Epithelial cell of prostate (primary cell): Measurements from ENCODE around the gene RAB11FIP4.
A peak's percentile ranks its signal among the peaks of the same experiment; 100 is the strongest.

Experiments
- DNase-seq: peaks from one replicate; pipeline ENCODE4 v3.0.0-alpha.2; 2011; ENCODE audit warnings: low read depth, low spot score
- H3K27ac ChIP-seq: fragments of 450-650 bp; 2 replicates; pipeline ENCODE4 v1.5.1; 2017; ENCODE audit warnings: mild to moderate bottlenecking

Gene RAB11FIP4

DNA sequence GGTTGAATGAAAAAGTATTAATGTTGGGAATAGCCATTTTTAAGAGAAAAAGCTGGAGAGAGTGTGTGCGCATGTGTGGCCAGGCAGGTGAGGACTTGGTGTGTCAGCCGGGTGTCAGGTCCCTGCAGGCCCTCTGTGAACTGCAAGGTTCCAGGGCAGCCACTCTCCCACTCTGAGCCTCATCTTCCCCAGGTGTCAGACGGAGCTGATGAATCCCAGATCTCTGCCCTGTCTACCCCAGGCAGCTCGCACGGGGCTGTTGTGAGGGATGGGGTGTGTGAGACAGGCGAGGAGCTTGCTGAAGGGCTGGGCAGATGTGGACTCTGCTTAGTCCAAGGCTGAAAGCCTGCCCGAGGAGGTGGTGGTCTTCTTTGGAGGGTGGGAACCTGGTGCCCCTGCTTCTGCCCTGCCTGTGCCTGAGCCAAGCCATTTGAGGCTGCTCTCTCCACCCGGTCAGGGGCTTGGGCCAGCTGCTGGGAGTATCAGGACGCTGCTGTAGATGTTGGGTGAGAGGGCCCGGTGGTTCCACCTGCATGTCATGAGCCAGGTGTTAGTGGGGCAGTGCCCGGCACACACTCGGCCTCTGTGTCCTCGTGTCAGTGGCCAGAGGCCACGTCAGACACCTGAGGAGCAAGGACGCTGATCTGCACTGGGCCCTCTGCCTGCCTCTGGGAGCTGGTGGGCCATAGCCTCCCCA lies 122.4 kb downstream of the RAB11FIP4 start:
- DNase-seq: no peak
- no peak overlapping the region for H3K27ac ChIP-seq

DNA sequence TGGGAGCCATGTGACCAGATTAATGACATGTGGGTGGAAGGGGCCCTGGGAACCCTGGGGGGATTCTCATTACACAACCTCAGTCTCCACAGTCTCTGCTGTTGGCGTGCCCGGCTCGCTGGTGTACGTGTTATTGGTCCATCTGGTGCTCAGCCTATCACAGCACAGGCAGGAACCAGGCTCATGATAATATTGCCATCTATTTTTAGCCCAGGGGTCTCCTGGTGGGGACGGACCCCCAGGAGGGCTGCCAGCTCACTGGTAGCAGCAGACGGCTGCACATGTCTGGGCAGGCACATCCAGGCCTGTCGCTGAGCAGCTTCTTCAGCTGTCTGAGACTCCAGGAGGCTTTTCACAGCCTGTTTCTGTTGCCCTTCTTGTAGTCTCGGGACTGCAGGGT lies 123.8 kb downstream of the RAB11FIP4 start:
- DNase-seq: no peak
- H3K27ac ChIP-seq: no peak overlapping the region

DNA sequence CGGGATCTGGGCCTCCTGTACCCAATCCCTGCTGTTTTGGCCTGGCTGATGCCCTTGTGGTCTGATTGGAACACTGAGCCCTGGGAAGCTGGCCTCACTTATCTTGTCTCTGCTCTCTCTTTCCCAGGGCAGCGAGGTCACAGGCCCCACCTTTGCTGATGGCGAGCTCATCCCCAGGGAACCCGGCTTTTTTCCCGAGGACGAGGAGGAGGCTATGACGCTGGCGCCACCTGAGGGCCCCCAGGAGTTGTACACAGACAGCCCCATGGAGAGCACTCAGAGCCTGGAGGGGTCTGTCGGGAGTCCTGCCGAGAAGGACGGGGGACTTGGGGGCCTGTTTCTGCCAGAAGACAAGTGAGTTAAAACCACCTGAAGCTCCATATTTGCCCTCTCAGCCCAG lies 126.0 kb downstream of the RAB11FIP4 start:
- no peak overlapping the region for H3K27ac ChIP-seq
- no peak for DNase-seq

DNA sequence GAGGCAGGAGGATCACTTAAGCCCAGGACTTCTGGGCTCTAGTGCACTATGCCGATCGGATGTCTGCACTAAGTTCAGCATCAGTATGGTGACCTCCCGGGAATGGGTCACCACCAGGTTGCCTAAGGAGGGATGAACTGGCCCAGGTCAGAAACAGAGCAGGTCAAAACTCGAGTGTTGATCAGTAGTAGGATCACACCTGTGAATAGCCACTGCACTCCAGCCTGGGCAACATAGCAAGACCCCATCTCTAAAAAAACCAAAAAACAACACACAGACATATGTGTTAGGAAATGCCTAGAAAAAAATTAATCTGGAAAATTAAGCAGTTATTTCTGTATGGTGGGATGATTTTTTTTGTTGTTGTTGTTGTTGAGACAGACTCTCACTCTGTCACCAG lies 127.0 kb downstream of the RAB11FIP4 start:
- H3K27ac ChIP-seq: no peak overlapping the region
- no peak for DNase-seq

DNA sequence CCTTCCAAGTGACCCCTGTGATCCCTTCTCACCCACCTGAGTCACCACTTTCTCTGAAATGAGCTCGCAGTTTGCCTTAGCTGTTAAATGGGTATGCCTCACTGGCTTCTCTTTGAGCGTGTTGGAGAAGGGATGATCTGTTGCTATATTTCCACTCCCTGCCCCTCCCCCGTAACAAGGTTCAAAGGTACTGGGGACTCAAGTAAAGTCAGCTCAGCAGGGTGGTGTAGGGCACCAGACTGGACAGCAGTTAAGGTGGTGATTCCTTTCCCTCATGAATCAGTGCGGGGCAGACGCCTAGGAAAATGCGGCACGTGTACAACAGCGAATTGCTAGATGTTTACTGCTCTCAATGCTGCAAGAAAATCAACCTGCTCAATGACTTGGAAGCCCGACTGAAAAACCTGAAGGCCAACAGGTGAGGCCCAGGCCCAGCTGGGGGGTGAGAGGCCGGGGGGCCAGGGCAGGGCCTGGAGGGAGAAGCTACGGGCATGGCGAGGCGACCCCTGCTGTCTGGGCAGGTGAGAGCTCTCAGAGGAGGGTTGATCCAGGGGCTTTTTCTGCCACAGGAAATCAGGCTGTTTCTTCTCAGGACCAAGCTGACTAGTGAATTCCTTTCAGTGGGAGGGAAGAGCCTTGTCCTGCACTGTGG lies 130.3 kb downstream of the RAB11FIP4 start:
- no peak overlapping the region for H3K27ac ChIP-seq
- DNase-seq: no peak

DNA sequence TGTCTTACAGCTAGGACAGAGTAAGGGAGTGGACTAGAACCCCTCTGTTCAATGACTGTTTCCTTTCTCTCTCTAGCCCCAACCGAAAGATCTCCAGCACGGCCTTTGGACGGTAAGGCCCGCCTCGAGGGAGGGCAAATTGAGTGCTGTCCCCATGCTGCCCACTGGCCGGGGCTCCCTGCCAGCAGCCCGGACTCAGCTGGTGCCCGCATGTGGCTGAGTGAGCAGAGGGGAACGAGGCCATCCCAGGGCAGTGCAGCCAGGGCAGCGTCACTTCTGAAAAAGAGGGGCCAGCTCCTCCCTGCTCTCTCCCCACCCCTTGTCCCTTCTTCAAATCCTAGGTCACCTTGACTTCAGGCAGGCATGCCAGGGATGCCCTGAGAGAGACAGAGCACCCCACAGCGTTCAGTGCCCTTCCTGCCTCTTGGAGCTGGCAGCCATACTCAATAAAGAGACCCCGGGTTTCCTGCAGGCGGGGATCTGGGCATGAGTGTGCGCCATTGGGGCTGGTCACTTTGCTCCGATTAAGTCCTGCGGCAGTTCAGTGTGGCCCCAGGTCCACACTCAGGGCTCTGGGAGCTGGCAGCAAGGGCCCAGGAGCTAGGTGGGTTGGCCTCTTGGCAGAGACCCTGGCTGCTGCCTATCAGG lies 130.9 kb downstream of the RAB11FIP4 start:
- no peak for DNase-seq
- H3K27ac ChIP-seq: no peak overlapping the region

DNA sequence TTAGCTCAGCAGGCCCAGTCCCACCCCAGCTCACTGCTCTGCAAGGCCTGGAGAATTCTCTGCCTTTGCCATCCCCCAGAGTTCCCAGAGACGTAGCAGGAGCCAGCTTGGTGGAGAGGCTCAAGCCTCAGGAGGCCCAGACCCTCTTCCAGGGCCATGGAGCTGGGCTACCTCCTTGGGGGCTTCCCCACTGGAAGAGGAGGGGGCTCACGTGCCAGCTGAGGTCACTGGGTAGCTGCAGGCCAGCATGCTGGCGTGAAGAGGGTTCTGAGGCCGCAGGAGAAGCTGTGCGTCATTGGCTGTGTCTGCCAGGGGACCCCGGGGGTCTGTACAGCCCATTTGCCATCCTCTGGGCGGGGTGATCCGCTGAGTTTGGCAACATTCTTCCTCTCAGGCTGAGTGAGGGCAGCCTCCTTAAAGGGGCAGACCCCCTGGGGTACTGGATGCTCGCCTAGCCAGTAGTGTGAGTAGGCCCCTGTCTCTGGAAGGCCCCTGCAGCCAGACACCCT lies 131.6 kb downstream of the RAB11FIP4 start:
- DNase-seq: no peak

DNA sequence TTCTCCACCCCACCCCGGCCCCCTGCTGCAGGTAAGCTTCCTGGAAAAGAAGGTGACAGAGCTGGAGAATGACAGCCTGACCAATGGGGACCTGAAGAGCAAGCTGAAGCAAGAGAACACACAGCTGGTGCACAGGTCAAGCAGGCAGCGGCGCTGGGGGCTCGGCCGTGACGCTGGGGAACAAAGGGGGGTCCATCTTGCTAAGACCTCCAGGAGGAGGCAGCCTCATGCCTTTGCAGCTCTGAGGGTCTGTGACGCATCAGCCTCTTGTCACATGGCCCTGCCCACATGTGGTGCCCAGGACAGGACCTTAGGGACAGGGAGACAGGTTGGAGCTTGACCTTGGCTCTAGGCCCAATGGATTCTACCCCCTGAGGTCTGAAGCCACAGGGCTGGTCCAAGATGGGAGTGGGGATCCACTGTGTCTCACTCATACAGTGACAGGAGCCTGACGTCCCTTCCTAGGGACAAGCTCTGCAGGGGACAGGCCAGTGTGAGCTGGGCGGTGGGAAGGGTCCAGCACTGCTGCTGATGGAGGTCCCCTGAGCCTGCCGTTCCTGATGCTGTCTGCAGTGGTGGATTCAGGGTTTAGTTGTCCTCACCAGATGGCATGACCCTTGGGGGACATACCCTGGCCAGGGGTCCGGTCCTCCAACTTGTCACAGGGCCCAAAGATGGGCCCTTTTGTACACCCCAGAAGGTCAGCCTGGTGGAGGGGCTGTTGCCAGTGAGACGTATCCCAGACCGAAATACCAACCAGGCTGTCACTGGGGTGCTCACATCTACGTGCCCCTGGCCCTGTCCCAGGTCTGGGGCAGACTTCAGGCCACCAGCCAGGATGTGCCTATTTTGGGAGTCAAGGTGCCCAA lies 132.6 kb downstream of the RAB11FIP4 start:
- H3K27ac ChIP-seq: no peak overlapping the region
- DNase-seq: no peak

More for the DNA sequence above, 131.6 kb downstream of the RAB11FIP4 start:
- no peak overlapping the region for H3K27ac ChIP-seq

DNA sequence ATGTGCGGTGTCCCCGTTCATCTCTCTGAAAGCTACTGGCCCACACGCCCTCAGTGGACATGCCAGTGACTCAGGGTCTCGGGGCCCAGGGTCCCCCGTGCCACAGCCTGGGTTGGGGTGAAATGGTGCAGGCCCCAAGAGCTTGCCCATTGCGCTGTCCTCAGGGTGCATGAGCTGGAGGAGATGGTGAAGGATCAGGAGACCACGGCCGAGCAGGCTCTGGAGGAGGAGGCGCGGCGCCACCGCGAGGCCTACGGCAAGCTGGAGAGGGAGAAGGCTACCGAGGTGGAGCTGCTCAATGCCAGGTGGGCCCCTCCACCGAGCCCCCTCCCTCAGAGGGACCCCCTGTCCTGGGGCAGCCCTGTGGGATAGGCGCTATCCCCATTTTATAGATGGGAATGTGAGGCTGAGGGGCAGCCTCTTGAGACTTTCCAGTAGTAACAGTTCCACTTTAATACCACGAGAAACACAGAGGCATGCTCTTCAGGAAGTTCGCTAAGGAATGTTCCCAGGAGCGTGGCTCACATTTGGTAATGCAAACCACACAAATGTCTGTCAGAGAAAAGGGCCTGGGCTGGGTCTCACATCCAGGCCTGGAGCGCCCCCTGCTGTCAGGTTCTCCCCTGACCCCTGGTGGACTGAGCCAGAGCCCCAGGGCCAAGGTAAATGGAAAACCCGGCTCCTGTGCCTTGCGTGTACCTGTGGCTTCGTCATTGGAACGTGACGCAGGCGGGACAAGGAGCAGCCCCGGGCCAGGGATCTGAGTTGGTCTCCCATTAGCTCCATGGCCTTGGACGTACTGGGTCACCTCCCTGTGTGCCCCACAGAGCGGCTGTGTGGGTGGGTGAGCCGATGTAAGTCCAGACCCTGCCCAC lies 133.7 kb downstream of the RAB11FIP4 start:
- H3K27ac ChIP-seq: no peak overlapping the region

DNA sequence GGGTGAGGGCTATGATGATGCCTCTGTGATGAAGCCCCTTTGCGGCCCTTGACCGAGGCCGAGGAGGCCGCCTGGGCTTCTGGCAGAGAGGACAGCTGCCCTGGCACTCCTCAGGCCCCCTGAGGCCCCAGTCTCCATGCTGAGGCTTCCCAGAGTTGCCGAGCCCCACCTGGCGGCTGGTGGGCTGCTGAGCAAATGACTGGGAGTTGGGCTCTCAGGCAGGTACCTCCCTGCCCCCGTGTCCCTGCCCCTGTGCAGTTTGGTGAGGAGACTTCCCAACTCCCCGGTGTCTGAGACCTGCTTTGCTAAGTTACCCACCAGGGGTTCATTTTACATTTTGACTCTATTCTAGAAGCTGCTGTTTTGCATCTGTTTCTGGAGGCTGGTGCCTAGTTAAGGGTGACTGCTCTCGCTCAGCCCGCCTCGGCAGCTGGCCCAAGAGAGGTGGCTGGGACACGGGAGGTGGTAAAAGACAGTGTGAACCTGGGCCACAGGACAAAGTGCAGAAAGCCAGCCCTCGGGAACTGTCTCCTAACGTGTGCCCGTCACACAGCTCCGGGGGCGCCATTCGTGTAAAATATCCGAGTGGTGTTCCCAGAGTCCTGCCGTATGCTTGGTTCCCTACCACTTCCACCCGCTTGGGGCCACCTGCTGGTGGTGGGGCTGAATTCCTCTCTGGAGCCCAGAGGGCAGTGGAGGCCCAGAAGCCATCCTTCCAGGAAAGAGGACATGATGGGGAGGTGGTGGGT lies 134.5 kb downstream of the RAB11FIP4 start:
- no peak overlapping the region for H3K27ac ChIP-seq
- no peak for DNase-seq

More for the DNA sequence above, 133.7 kb downstream of the RAB11FIP4 start:
- peak; percentile 45 for DNase-seq

DNA sequence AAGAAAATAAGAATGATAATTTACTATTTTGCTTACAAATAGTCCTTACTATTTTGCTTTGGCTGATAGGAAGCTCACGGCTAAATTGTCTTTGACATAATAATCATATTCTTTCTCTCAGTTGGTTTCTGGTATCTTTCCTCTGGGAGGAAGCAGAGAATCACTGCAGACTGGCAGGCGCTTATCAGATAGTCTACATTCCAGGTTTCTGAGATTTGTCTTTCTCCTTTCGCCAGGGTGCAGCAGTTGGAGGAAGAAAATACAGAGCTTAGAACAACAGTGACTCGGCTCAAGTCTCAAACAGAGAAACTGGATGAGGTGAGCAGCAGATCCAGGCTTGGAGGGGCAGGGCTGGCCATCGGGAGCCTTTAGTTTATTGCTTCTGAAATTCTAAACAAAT lies 136.1 kb downstream of the RAB11FIP4 start:
- DNase-seq: no peak
- no peak overlapping the region for H3K27ac ChIP-seq

DNA sequence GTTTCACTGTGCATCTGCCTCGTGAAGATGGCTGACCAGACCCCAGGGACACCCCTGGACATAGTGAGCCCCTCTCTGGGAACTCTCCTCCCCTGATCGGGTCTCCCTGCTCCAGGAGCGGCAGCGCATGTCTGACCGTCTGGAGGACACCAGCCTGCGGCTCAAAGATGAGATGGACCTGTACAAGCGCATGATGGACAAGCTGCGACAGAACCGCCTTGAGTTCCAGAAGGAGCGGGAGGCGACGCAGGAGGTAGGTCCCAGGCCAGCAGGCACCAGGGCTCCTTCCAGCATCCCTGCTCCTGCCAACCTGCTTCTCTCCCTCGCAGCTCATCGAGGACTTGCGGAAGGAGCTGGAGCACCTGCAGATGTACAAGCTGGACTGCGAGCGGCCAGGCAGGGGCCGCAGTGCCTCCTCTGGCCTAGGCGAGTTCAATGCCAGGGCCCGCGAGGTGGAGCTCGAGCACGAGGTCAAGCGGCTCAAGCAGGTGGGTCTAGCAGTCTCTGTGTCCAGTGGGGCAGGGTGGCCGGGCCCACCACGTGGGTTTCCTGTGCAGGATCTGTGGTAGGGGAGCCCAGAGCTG lies 136.9 kb downstream of the RAB11FIP4 start:
- no peak overlapping the region for H3K27ac ChIP-seq
- DNase-seq: no peak

DNA sequence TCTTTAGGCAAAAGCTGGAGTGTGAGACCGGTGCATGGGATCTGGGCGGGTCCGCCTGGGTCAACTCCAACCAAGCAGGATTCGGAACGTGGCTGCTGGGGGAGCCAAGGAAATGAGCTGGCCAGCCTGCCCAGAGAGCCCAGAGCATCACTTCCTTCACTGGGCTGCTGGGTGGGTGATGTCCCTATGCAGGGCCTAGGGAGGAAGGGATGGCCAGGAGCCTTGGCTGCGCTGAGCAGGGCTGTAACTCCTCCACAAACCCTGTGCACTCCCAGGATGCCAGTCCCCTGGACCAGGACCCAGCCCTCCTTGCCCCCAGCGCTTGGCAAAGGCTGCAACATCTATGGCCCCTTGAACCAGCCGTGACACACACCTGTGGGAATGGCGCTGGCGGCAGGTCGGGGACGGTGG lies 138.4 kb downstream of the RAB11FIP4 start:
- no peak overlapping the region for H3K27ac ChIP-seq

DNA sequence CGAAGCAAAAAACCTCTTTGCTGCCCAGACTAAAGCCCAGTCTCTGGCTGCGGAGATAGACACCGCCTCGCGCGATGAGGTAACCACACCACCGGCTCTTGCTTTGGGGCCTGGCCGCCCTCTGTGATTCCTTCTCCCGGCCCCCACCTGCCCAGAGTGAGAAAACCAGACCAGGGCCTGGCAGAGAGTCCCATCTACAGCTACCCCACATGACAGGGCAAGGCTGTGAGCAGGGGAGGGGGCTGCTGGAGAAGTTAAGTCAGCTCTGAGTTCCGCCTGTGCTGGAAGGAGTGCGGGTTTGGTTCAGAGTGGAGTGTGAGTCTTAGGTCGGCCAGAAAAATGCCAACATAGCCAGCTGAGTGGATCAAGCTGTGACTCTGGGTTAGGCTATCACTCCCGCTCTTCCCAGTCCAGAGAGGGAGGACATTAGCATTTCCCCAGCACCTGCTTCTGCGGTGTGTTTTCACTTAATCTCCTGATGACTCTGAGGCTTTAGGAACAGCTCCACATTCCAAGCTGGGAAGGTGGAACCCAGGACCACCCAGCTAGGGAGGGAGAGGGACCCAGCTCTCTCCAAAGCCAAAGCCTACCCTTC lies 139.0 kb downstream of the RAB11FIP4 start:
- no peak overlapping the region for H3K27ac ChIP-seq
- no peak for DNase-seq

More for the DNA sequence above, 138.4 kb downstream of the RAB11FIP4 start:
- DNase-seq: no peak

DNA sequence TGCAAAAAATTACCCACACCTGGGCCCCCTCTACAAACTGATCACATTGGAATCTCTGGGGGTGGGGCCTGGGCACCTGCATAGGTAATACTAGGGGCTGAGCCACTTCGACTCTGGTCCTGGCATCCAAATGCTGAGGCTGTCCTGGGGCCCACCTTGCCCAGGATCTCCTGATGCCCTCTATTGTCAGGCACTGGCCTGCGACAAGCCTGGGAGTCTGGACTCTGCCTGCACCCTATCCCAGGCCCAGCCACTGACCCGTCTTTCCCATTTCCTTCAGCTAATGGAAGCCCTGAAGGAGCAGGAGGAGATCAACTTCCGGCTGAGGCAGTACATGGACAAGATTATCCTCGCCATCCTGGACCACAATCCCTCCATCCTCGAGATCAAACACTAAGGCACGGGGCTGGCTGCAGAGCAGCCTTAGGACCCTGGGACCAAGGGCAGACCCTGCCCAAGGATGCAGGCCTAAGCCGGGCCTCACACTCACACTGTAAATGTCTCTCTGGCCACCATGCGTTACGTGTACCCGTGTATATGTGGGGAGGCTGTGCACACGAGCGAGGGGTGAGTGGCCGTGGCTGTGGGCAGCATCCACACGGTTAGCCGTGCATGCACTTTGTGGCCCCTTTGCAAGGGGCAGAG lies 140.0 kb downstream of the RAB11FIP4 start:
- no peak for DNase-seq
- no peak overlapping the region for H3K27ac ChIP-seq

DNA sequence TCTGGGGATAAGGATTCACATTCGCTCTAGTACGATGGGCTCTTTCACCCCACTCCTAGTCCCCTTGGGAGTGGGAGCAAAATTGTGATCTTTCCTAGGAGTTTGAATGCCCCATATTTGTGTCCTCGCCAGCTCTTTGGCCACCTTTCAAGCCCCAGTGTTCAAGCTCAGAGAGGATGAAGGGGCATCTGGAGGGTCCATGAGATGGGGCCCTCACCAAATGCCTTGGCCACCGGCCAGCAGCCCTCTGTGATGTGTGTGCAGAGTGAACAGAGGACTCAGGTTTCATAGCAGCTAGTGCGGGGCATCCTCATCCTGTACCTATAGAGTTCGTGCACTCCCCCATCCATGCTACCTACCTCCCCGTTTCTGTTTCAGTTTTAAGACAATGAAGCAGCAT lies 140.6 kb downstream of the RAB11FIP4 start:
- no peak for DNase-seq
- H3K27ac ChIP-seq: no peak overlapping the region

DNA sequence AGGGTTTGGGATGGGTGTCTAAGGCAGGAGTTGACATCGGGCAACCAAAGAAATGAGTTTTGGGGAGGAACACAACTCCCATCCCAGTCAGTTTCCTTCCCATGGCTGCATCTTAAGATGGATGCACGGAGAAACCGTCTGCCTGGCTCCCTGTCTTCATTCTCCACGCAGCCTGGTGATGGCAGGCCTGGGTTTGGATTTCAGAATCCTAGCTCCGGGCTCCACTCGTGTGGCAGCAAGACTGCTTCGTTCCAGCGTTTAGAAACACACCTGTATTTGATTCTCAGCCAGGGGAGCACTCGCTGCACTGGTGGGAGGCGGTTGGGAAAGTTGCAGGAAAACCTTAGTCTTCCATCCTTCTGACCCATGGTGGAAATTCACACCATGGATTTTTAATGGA lies 141.1 kb downstream of the RAB11FIP4 start:
- no peak overlapping the region for H3K27ac ChIP-seq
- DNase-seq: no peak
